Measurements from ENCODE around the gene APLP1. TPM values are rescaled to one million over a fixed set of nuclear protein-coding genes. Genes with fewer than 3 reads are reported as not detected.

Gene APLP1
- total and polyA plus RNA-seq, 2 donors (not counting 3 experiments of a cell fraction or from before 2014, with no cell fraction given): 6.2 to 13.0 TPM

GRCh38 chr19:35921012-35921411, 52.6 kb downstream of the APLP1 start:
- Histone ChIP-seq H3K4me1 (ENCODE audit: control insufficient read depth, extremely low read depth, insufficient read depth, low read length) (no peaks in the 10 kb centered on the region), H3K9ac (replicated peaks; ENCODE audit: extremely low read depth, insufficient read depth, low read length) (no peak overlapping the region), H3K79me2 (ENCODE audit: control insufficient read depth, insufficient read depth, low read length) (no peaks in the 10 kb centered on the region), H3K9me1 (replicated peaks; ENCODE audit: control insufficient read depth, extremely low read depth, insufficient read depth, low read length) (no peaks in the 10 kb centered on the region), H3K4me2 (ENCODE audit: insufficient read depth, low read length) (no peak overlapping the region), H3K9me3 (replicated peaks; ENCODE audit: control insufficient read depth, insufficient read depth, low read length) (no peaks in the 10 kb centered on the region), H3K27ac (ENCODE audit: insufficient read depth, low read depth, low read length) (no peak overlapping the region), H4K20me1 (replicated peaks; ENCODE audit: control insufficient read depth, extremely low read depth, insufficient read depth, low read length) (no peaks in the 10 kb centered on the region), H3K27me3 (ENCODE audit: control insufficient read depth in 2 of 2, insufficient read depth in 2 of 2, low read length in 2 of 2) (peaks cover 0 to 2% of the 10 kb centered on the region in 2 experiments), H2AFZ (ENCODE audit: low read depth, low read length) (no peak overlapping the region), H3K4me3 (replicated peaks in 1 of 3; ENCODE audit: insufficient read depth in 1 of 3, low read depth in 1 of 3, low read length in 3 of 3) (no peak overlapping the region), H3K36me3 (ENCODE audit: control insufficient read depth in 2 of 2, extremely low read depth in 1 of 2, insufficient read depth in 2 of 2, low read length in 2 of 2) (no peaks in the 10 kb centered on the region)
- intact Hi-C loops (cut with micrococcal nuclease): no loop called here
- FAIRE-seq: no peak
- dilution Hi-C loops (cut with MboI; ENCODE audit: extremely low pct_ligation_motif_present, low sequenced_read_pairs): no loop called here
- BruUV-seq (replicated peaks): no TSS peak
- no peak for DNase-seq (ENCODE audit: low read depth, low spot score)
- TF ChIP-seq GATA2 (IDR thresholded peaks at IDR 0.05; ENCODE audit: insufficient read depth, insufficient read length, low read depth, low read length) (no peak), POLR2A (IDR thresholded peaks at IDR 0.05; ENCODE audit: low read depth, low read length) (no peak), JUN (IDR thresholded peaks at IDR 0.05; ENCODE audit: borderline replicate concordance, insufficient read depth, insufficient read length, low read depth) (no peak), POLR2AphosphoS5 (IDR thresholded peaks at IDR 0.05; ENCODE audit: insufficient read depth, low read depth, low read length) (no peak)
- ChIA-PET CTCF (interaction anchor here (1.5 kb wide), 1 partner anchor 10 kb away, joined by 3 read pairs; no protein-coding TSS in a partner anchor), POLR2A (no interaction called here)

GRCh38 chr19:35925501-35925900, 57.1 kb downstream of the APLP1 start:
- no peak for FAIRE-seq
- POLR2A ChIA-PET: no interaction called here
- TF ChIP-seq MAX (IDR thresholded peaks at IDR 0.05; ENCODE audit: insufficient read depth, insufficient read length) (no peak), GATA2 (IDR thresholded peaks at IDR 0.05; ENCODE audit: insufficient read depth, insufficient read length, low read depth, low read length) (no peak), POLR2AphosphoS5 (IDR thresholded peaks at IDR 0.05; ENCODE audit: insufficient read depth, low read depth, low read length) (no peak), MYC (IDR thresholded peaks at IDR 0.05; ENCODE audit: low read depth, low read length) (no peak), JUN (IDR thresholded peaks at IDR 0.05; ENCODE audit: borderline replicate concordance, insufficient read depth, insufficient read length, low read depth) (no peak), POLR2A (IDR thresholded peaks at IDR 0.05; ENCODE audit: low read depth, low read length) (no peak), CTCF (IDR thresholded peaks at IDR 0.05; ENCODE audit: extremely low read depth in 1 of 2, insufficient read depth in 1 of 2, low read depth in 1 of 2, low read length in 2 of 2) (no peak), FOS (IDR thresholded peaks at IDR 0.05; ENCODE audit: borderline replicate concordance, insufficient read depth, low read length) (no peak), EZH2 (IDR thresholded peaks at IDR 0.05; ENCODE audit: borderline replicate concordance, low read depth, low read length, severe bottlenecking) (no peak)

More at GRCh38 chr19:35925501-35925900, 57.1 kb downstream of the APLP1 start:
- dilution Hi-C loops (cut with MboI; ENCODE audit: extremely low pct_ligation_motif_present, low sequenced_read_pairs): no loop called here
- H4K20me1 ChIP-seq (replicated peaks; ENCODE audit: control insufficient read depth, extremely low read depth, insufficient read depth, low read length): no peaks in the 10 kb centered on the region
- H3K9me1 ChIP-seq (replicated peaks; ENCODE audit: control insufficient read depth, extremely low read depth, insufficient read depth, low read length): no peaks in the 10 kb centered on the region
- H3K4me3 ChIP-seq (replicated peaks in 1 of 3; ENCODE audit: insufficient read depth in 1 of 3, low read depth in 1 of 3, low read length in 3 of 3): no peak overlapping the region
- H3K9me3 ChIP-seq (replicated peaks; ENCODE audit: control insufficient read depth, insufficient read depth, low read length): no peaks in the 10 kb centered on the region
- H3K36me3 ChIP-seq (ENCODE audit: control insufficient read depth in 2 of 2, extremely low read depth in 1 of 2, insufficient read depth in 2 of 2, low read length in 2 of 2): no peaks in the 10 kb centered on the region
- DNase-seq (ENCODE audit: low read depth, low spot score): no peak
- no TSS peak for BruUV-seq (replicated peaks)
- CTCF ChIA-PET: no interaction called here
- peaks cover 0 to 2% of the 10 kb centered on the region in 2 experiments for H3K27me3 ChIP-seq (ENCODE audit: control insufficient read depth in 2 of 2, insufficient read depth in 2 of 2, low read length in 2 of 2)
- H3K27ac ChIP-seq (ENCODE audit: insufficient read depth, low read depth, low read length): no peak overlapping the region
- H3K79me2 ChIP-seq (ENCODE audit: control insufficient read depth, insufficient read depth, low read length): no peaks in the 10 kb centered on the region
- no peak overlapping the region for H3K4me2 ChIP-seq (ENCODE audit: insufficient read depth, low read length)
- intact Hi-C loops (cut with micrococcal nuclease): no loop called here
- H3K9ac ChIP-seq (replicated peaks; ENCODE audit: extremely low read depth, insufficient read depth, low read length): no peak overlapping the region
- H2AFZ ChIP-seq (ENCODE audit: low read depth, low read length): no peak overlapping the region
- no peaks in the 10 kb centered on the region for H3K4me1 ChIP-seq (ENCODE audit: control insufficient read depth, extremely low read depth, insufficient read depth, low read length)
